ENCODE results near the gene CSTF2.
A peak's percentile ranks its signal among the peaks of the same experiment; 100 is the strongest.
"Not testable (repeated sequence)": the region's sequence is repeated elsewhere in the genome, so short reads cannot be mapped to it uniquely, and the experiment has no call there.

The CSTF2 gene

GRCh38 chrX:100819837-100820666, at the start of gene CSTF2:
TSS of gene CSTF2 (plus strand) at chrX:100820391. CDS start at chrX:100820417, 26 bp downstream.
- TF ChIP-seq MAX (IDR thresholded peaks at IDR 0.05; ENCODE audit: low read depth, low read length) (peak; percentile 53), MYC (IDR thresholded peaks at IDR 0.05; ENCODE audit: low read depth, low read length) (peak; percentile 60), POLR2A (IDR thresholded peaks at IDR 0.05; ENCODE audit: extremely low read depth, insufficient read length) (peak; percentile 70), CTCF (IDR thresholded peaks at IDR 0.05; ENCODE audit: low read depth, low read length) (no peak)
- DNase-seq (ENCODE audit: low read depth): peak; percentile 91
- H3K4me3 ChIP-seq (ENCODE audit: low read depth, low read length): peak within 1 kb of the TSS; percentile 86

GRCh38 chrX:100796371-100796770, 23.8 kb upstream of the CSTF2 start:
- DNase-seq (ENCODE audit: low read depth): not testable (repeated sequence)

GRCh38 chrX:100797359-100797758, 22.8 kb upstream of the CSTF2 start:
- H3K4me3 ChIP-seq (ENCODE audit: low read depth, low read length): no peak overlapping the region
- no peak for TF ChIP-seq CTCF (IDR thresholded peaks at IDR 0.05; ENCODE audit: low read depth, low read length)
- TF ChIP-seq MAX (IDR thresholded peaks at IDR 0.05; ENCODE audit: low read depth, low read length): no peak
- no peak for TF ChIP-seq MYC (IDR thresholded peaks at IDR 0.05; ENCODE audit: low read depth, low read length)
- no peak for TF ChIP-seq POLR2A (IDR thresholded peaks at IDR 0.05; ENCODE audit: extremely low read depth, insufficient read length)
- no peak for DNase-seq (ENCODE audit: low read depth)

More at GRCh38 chrX:100796371-100796770, 23.8 kb upstream of the CSTF2 start:
- not testable (repeated sequence) for H3K4me3 ChIP-seq (ENCODE audit: low read depth, low read length)

- DNase-seq (ENCODE audit: low read depth): no peak
- no peak for TF ChIP-seq MAX (IDR thresholded peaks at IDR 0.05; ENCODE audit: low read depth, low read length)
- no peak for TF ChIP-seq CTCF (IDR thresholded peaks at IDR 0.05; ENCODE audit: low read depth, low read length)
- TF ChIP-seq POLR2A (IDR thresholded peaks at IDR 0.05; ENCODE audit: extremely low read depth, insufficient read length): no peak
- TF ChIP-seq MYC (IDR thresholded peaks at IDR 0.05; ENCODE audit: low read depth, low read length): no peak
- no peak overlapping the region for H3K4me3 ChIP-seq (ENCODE audit: low read depth, low read length)
Observed at GRCh38 chrX:100798484-100799214, 21.5 kb upstream of the CSTF2 start.

- TF ChIP-seq MYC (IDR thresholded peaks at IDR 0.05; ENCODE audit: low read depth, low read length): no peak
- TF ChIP-seq CTCF (IDR thresholded peaks at IDR 0.05; ENCODE audit: low read depth, low read length): no peak
- no peak for TF ChIP-seq MAX (IDR thresholded peaks at IDR 0.05; ENCODE audit: low read depth, low read length)
- TF ChIP-seq POLR2A (IDR thresholded peaks at IDR 0.05; ENCODE audit: extremely low read depth, insufficient read length): no peak
- H3K4me3 ChIP-seq (ENCODE audit: low read depth, low read length): no peak overlapping the region
- DNase-seq (ENCODE audit: low read depth): no peak
Observed at GRCh38 chrX:100802843-100803242, 17.3 kb upstream of the CSTF2 start.

GRCh38 chrX:100804780-100805179, 15.4 kb upstream of the CSTF2 start:
- no peak overlapping the region for H3K4me3 ChIP-seq (ENCODE audit: low read depth, low read length)
- DNase-seq (ENCODE audit: low read depth): no peak
- TF ChIP-seq CTCF (IDR thresholded peaks at IDR 0.05; ENCODE audit: low read depth, low read length): no peak
- TF ChIP-seq POLR2A (IDR thresholded peaks at IDR 0.05; ENCODE audit: extremely low read depth, insufficient read length): no peak
- TF ChIP-seq MAX (IDR thresholded peaks at IDR 0.05; ENCODE audit: low read depth, low read length): no peak
- no peak for TF ChIP-seq MYC (IDR thresholded peaks at IDR 0.05; ENCODE audit: low read depth, low read length)

- DNase-seq (ENCODE audit: low read depth): not testable (repeated sequence)
Observed at GRCh38 chrX:100808265-100808664, 11.9 kb upstream of the CSTF2 start.

More at GRCh38 chrX:100808265-100808664, 11.9 kb upstream of the CSTF2 start:
- H3K4me3 ChIP-seq (ENCODE audit: low read depth, low read length): not testable (repeated sequence)

Measured in NB4 (cell line).